Activated T-cell treated with anti-CD3 and anti-CD28 coated beads for 1 hour (primary cell): ENCODE data around the gene MKRN2.
"Not testable (repeated sequence)": the region's sequence is repeated elsewhere in the genome, so short reads cannot be mapped to it uniquely, and the experiment has no call there.

ENCODE experiments used
- DNase-seq: peaks from one replicate; pipeline ENCODE4 v3.0.0-alpha.2; 2020; ENCODE audit warnings: low read depth

The MKRN2 gene

DNA sequence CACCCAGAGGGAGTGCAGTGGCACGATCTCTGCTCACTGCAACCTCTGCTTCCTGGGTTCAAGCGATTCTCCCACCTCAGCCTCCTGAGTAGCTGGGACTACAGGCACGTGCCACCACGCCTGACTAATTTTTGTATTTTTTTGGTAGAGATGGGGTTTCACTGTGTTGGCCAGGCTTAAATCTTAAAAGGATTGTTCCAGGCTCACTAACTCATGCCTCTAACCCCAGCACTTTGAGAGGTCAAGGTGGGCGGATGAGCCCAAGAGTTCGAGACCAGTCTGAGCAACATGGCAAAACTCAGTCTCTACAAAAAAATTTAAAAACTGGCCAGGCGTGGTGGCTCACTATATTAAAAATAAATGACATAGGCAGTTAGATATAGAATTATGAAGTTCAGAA, 74.0 kb downstream of the MKRN2 start:
- DNase-seq: not testable (repeated sequence)

DNA sequence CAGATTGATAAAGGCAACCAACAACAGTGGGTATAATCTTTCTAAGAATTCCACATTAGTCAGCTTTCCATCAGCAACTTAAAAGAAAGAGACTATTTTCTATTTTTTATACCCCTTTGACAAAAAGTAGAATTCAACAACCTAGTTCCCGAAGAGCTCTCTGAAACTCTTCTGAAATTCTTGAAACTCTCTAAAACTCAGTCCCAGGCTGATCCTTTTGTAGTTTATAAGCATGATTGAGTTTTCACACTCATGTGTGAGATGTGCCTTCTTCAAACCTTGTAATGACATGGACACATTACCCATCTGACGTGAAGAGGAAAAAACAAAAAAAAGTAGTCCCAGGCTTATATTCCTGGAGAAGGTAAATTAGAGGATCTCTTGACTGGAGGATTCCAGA, 75.6 kb downstream of the MKRN2 start:
- DNase-seq: no peak

DNA sequence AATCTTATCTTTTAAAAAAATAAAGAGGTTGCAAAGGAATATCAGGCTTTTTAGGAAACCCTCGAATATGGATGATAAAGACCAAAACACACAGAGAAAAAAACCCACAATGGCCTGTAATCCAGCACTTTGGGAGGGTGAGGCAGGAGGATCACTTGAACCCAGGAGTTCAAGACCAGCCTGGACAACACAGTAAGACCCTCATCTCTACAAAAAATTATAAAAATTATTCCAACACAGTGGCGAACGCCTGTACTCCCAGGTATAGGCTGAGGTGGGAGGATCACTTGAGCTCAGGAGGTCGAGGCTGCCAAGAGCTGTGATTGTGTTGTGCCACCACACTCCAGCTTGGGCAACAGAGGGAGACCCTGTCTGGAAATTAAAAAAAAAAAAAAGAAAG, 76.2 kb downstream of the MKRN2 start:
- DNase-seq: no peak
